GM20000 (cell line): ENCODE data around the gene PEAR1.

Experiments
- DNase-seq: peaks from one replicate; pipeline ENCODE4 v3.0.0; 2012; ENCODE audit warnings: low spot score
- CTCF ChIP-seq: IDR thresholded peaks from 2 replicates; pipeline ENCODE4 v1.5.1; 2012; ENCODE audit warnings: mild to moderate bottlenecking, control low read depth; ENCODE audit errors: extremely low read depth, missing control alignments

PEAR1 gene

GRCh38 chr1:156874572-156875340, 18.8 kb upstream of the PEAR1 start:
- no peak for TF ChIP-seq CTCF
- no peak for DNase-seq

GRCh38 chr1:156875341-156875615, 18.2 kb upstream of the PEAR1 start:
- no peak for TF ChIP-seq CTCF
- no peak for DNase-seq

- TF ChIP-seq CTCF, result no peak
- no peak for DNase-seq
Measured at GRCh38 chr1:156876281-156876680, 17.2 kb upstream of the PEAR1 start.

GRCh38 chr1:156877433-156878170, 15.9 kb upstream of the PEAR1 start:
- TF ChIP-seq CTCF, result no peak
- no peak for DNase-seq

- DNase-seq, result no peak
- no peak for TF ChIP-seq CTCF
Measured at GRCh38 chr1:156879876-156880275, 13.6 kb upstream of the PEAR1 start.

GRCh38 chr1:156880473-156880872, 13.0 kb upstream of the PEAR1 start:
- TF ChIP-seq CTCF, result no peak
- DNase-seq, result no peak

- no peak for TF ChIP-seq CTCF
- DNase-seq, result no peak
Measured at GRCh38 chr1:156881101-156881500, 12.4 kb upstream of the PEAR1 start.
